HFFc6 (cell line): ENCODE results near the gene NRBF2. TPM values are rescaled to one million over a fixed set of nuclear protein-coding genes. Genes with fewer than 3 reads are reported as not detected.

Experiments
- DNase-seq: peaks from one replicate; pipeline ENCODE4 v3.0.0-alpha.2; 2018
- H3K27ac Mint-ChIP-seq: 2 replicates; pipeline ENCODE4 v1.8.0; 2020; ENCODE audit warnings: mild to moderate bottlenecking, mixed read lengths
- H3K27me3 Mint-ChIP-seq: 2 replicates; pipeline ENCODE4 v1.8.0; 2021; ENCODE audit warnings: mild to moderate bottlenecking, moderate library complexity, mixed read lengths; ENCODE audit not compliant: insufficient read depth
- H3K36me3 Mint-ChIP-seq: 2 replicates; pipeline ENCODE4 v1.8.0; 2021; ENCODE audit warnings: low read depth, mixed read lengths
- H3K4me1 Mint-ChIP-seq: 2 replicates; pipeline ENCODE4 v1.8.0; 2020; ENCODE audit warnings: low read depth, mixed read lengths
- H3K4me3 Mint-ChIP-seq: 2 replicates; pipeline ENCODE4 v1.8.0; 2020; ENCODE audit warnings: mild to moderate bottlenecking, moderate library complexity, mixed read lengths
- H3K9me3 Mint-ChIP-seq: 2 replicates; pipeline ENCODE4 v1.8.0; 2020; ENCODE audit warnings: mild to moderate bottlenecking, mixed read lengths
- CTCF ChIP-seq: fragments of 200-600 bp; sonication (generic); IDR thresholded peaks from 2 replicates; pipeline ENCODE4 v1.5.0; 2021; ENCODE audit warnings: antibody characterized with exemption, mild to moderate bottlenecking
- total RNA-seq, 6 experiments: library from RNA; stranded (reverse); fragmentation: NEBNext Ultra II Directional; extraction: Animal tissue kit (Norgen Biotek cat#: 25700); gene quantifications; 2 replicates in 1 of 6; 3 replicates in 5 of 6; pipeline ENCODE4 v1.2.3, GENCODE V29; 2021

The NRBF2 gene
- total RNA-seq, 6 experiments from 2014 or later: 25.6 to 31.2 (median 28.0) TPM

DNA sequence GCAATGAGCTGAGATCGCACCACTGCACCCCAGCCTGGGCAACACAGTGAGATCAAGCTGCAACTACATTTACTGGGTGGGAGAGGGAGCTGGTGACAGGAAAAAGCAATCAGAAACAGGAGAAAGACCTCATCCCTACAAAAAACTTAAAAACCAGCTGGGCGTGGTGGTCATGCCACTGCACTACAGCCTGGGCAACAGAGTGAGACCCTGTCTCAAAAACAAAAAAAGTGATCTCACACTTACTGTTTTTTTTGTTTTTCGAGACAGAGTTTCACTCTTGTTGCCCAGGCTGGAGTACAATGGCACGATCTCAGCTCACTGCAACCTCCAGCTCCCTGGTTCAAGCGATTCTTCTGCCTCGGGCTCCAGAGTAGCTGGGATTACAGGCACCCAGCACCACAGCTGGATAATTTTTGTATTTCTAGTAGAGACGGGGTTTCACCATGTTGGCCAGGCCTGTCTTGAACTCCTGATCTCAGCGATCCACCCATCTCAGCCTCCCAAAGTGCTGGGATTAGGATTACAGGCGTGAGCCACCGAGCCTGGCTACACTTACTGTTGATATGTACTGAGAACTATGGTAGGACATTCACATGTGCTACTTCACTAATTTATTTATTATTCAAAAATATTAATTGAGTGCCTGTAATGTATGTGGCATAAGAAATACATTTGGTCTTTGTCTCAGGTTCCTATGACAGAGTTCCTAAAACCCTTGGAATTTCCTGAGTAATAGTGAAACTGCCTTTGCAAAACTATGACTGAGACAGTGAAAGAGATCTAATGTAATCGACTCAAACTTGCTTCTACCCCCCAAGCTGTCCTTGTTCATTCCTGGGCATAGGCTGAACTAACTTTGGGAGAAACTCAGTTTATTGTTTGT lies 27.7 kb upstream of the NRBF2 start:
- H3K4me3 Mint-ChIP-seq: peak overlapping the region; percentile 81
- no peaks in the 10 kb centered on the region for H3K9me3 Mint-ChIP-seq
- peaks cover 40% of the 10 kb centered on the region for H3K4me1 Mint-ChIP-seq
- H3K27me3 Mint-ChIP-seq: peaks cover 2% of the 10 kb centered on the region
- TF ChIP-seq CTCF: no peak
- peak overlapping the region; percentile 89 for H3K27ac Mint-ChIP-seq
- H3K36me3 Mint-ChIP-seq: no peaks in the 10 kb centered on the region
- peak; percentile 25 for DNase-seq

GRCh38 chr10:63106111-63106755 lies 26.9 kb upstream of the NRBF2 start:
- Mint-ChIP-seq H3K9me3 (no peaks in the 10 kb centered on the region), H3K27ac (peak overlapping the region; percentile 89), H3K4me1 (peaks cover 40% of the 10 kb centered on the region), H3K27me3 (no peaks in the 10 kb centered on the region; the same call in none of the 2 replicates), H3K36me3 (no peaks in the 10 kb centered on the region), H3K4me3 (peak overlapping the region; percentile 81)
- no peak for TF ChIP-seq CTCF
- peak; percentile 53 for DNase-seq

- H3K27me3 Mint-ChIP-seq: no peaks in the 10 kb centered on the region; the same call in 1 of the 2 replicates
- TF ChIP-seq CTCF: no peak
- H3K4me1 Mint-ChIP-seq: peaks cover 33% of the 10 kb centered on the region
- DNase-seq: no peak
- H3K9me3 Mint-ChIP-seq: no peaks in the 10 kb centered on the region
- H3K36me3 Mint-ChIP-seq: no peaks in the 10 kb centered on the region
- H3K4me3 Mint-ChIP-seq: no peak overlapping the region
- no peak overlapping the region for H3K27ac Mint-ChIP-seq
These were observed 25.1 kb upstream of the NRBF2 start for GRCh38 chr10:63107943-63108437.

GRCh38 chr10:63110940-63111339 lies 22.2 kb upstream of the NRBF2 start:
- Mint-ChIP-seq H3K4me1 (peaks cover 30% of the 10 kb centered on the region), H3K9me3 (no peaks in the 10 kb centered on the region), H3K27me3 (no peaks in the 10 kb centered on the region), H3K27ac (no peak overlapping the region), H3K4me3 (no peak overlapping the region), H3K36me3 (no peaks in the 10 kb centered on the region)
- TF ChIP-seq CTCF: no peak
- no peak for DNase-seq

GRCh38 chr10:63114031-63114814 lies 18.9 kb upstream of the NRBF2 start:
- Mint-ChIP-seq H3K4me3 (no peak overlapping the region), H3K27me3 (no peaks in the 10 kb centered on the region), H3K36me3 (no peaks in the 10 kb centered on the region), H3K27ac (peak overlapping the region; percentile 2; the same call in 1 of the 2 replicates), H3K4me1 (peaks cover 18% of the 10 kb centered on the region), H3K9me3 (no peaks in the 10 kb centered on the region)
- peak; percentile 55 for DNase-seq
- no peak for TF ChIP-seq CTCF
